Pancreas (tissue), 10 donors: ENCODE measurements around the gene LAMTOR1. TPM values are rescaled to one million over a fixed set of nuclear protein-coding genes. Genes with fewer than 3 reads are reported as not detected.

ENCODE experiments used
- ATAC-seq, 4 donors: fragments of 200-7000 bp; cut with Tn5 transposase; one replicate each; pipeline versions ENCODE4 v1.8.0 to v1.9.1; 2020; ENCODE audit warnings: mild to moderate bottlenecking in 4 of 4, moderate library complexity in 4 of 4
- DNase-seq, 6 donors: peaks; one replicate each; pipeline ENCODE4 v3.0.0-alpha.2; 2020
- FAIRE-seq: peaks from 2 replicates; lab custom pipeline; 2012; peaks lifted over from hg19 to GRCh38; lab: Jason Lieb, UNC
- H3K27ac ChIP-seq, 4 donors: fragments of 200-600 bp; sonication (generic); 1 replicate in 3 of 4; 2 replicates in 1 of 4; pipeline versions ENCODE4 v1.5.0 to v1.8.0; 2020
- H3K27me3 ChIP-seq, 4 donors: fragments of 200-600 bp; one replicate each; pipeline ENCODE4 v1.8.0; 2021
- H3K36me3 ChIP-seq, 3 donors: fragments of 200-600 bp; sonication (generic) in 1 of 3; one replicate each; pipeline versions ENCODE4 v1.5.0 to v1.8.0; 2020 to 2021
- H3K4me1 ChIP-seq, 3 donors: fragments of 200-600 bp; one replicate each; pipeline ENCODE4 v1.8.0; 2021
- H3K4me3 ChIP-seq, 4 donors: fragments of 200-600 bp; sonication (generic) in 2 of 4; one replicate each; pipeline versions ENCODE4 v1.5.0 to v1.8.0; 2020 to 2021
- H3K9me3 ChIP-seq, 4 donors: fragments of 200-600 bp; one replicate each; pipeline ENCODE4 v1.8.0; 2021
- WGBS, 2 donors: extraction: QIAGEN DNeasy Blood & Tissue Kit; methylation state at CpG; one replicate each; pipeline ENCODE4 v1.1.7; 2013; 5-methylcytosine and 5-hydroxymethylcytosine counted together
- intact Hi-C, 3 donors: fragments of 100-400 bp; cut with DNase I; formaldehyde crosslinking; loops; one replicate each; pipeline versions ENCODE4 v1.11.1 to v1.14.2; 2022
- polyA plus RNA-seq, 2 donors: library from polyadenylated mRNA; stranded (reverse); fragments of 200-250 nt; gene quantifications; one replicate each; pipeline ENCODE4 v1.2.3, GENCODE V29; 2013
- total RNA-seq, 6 donors: library from RNA; stranded (reverse); fragmentation: NEBNext Ultra II Directional in 4 of 6; extraction: Animal tissue kit (Norgen Biotek cat#: 25700) in 4 of 6; gene quantifications; one replicate each; pipeline versions ENCODE4 v1.2.1 to v1.2.4, GENCODE V29; 2021 to 2023
- TF ChIP-seq, protein P1 (sequence below), 4 donors: fragments of 200-600 bp; sonication (generic) in 3 of 4; IDR thresholded peaks; one replicate each; pipeline versions ENCODE4 v1.5.0 to v1.8.0; 2021; ENCODE audit warnings: antibody characterized with exemption in 4 of 4
- donor health status: healthy with polysubstance abuse.
- donor health status: DM: no; HTN: no; CAD: no; lungs with moderate emphysema.
- donor health status: DM: no; HTN: no; CAD: no.
- donor health status: control.
- donor health status: control.
- donor health status: Bipolar disorder and iron deficiency.
- donor health status: DM: yes; HTN: yes; CAD: no.
- donor health status: DM: no; HTN: no; CAD: no.
- donor health status: DM: no; HTN: no; CAD: no.
- donor health status: DM: yes; HTN: yes; CAD: no.

The LAMTOR1 gene
- total and polyA plus RNA-seq, 8 donors, result 24.9 to 71.8 (median 35.5) TPM

GRCh38 chr11:72080326-72081183, 22.5 kb downstream of the LAMTOR1 start, which contains the start of the genes LRRC51 and NUMA1:
LRRC51 (plus strand) TSS chr11:72080850; CDS start chr11:72089084, 8,234 bp downstream.
NUMA1 (minus strand) TSS chr11:72080542; CDS start chr11:72035943, 44,599 bp downstream.
- H3K27me3 ChIP-seq, result no peaks in the 10 kb centered on the region
- peak; percentile 94 to 99 (median 99) for DNase-seq
- intact Hi-C loops, result loop anchor here in 1 of 3 donors (10.0 kb wide), 1 partner anchor 56 kb away; no protein-coding TSS in a partner anchor
- WGBS, 2 donors, result 1% methylated on average over 60 of the region's 60 CpGs
- peak within 1 kb of the TSS; percentile 77 to 90 (median 84) for H3K27ac ChIP-seq
- peaks cover 0 to 10% (median 5%) of the 10 kb centered on the region in 3 donors for H3K4me1 ChIP-seq
- peak; percentile 92 to 97 (median 94) for ATAC-seq
- H3K9me3 ChIP-seq, result no peaks in the 10 kb centered on the region
- FAIRE-seq, result peak; percentile 96
- TF ChIP-seq, protein P1, sequence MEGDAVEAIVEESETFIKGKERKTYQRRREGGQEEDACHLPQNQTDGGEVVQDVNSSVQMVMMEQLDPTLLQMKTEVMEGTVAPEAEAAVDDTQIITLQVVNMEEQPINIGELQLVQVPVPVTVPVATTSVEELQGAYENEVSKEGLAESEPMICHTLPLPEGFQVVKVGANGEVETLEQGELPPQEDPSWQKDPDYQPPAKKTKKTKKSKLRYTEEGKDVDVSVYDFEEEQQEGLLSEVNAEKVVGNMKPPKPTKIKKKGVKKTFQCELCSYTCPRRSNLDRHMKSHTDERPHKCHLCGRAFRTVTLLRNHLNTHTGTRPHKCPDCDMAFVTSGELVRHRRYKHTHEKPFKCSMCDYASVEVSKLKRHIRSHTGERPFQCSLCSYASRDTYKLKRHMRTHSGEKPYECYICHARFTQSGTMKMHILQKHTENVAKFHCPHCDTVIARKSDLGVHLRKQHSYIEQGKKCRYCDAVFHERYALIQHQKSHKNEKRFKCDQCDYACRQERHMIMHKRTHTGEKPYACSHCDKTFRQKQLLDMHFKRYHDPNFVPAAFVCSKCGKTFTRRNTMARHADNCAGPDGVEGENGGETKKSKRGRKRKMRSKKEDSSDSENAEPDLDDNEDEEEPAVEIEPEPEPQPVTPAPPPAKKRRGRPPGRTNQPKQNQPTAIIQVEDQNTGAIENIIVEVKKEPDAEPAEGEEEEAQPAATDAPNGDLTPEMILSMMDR (IDR thresholded peaks at IDR 0.05), result no peak
- H3K36me3 ChIP-seq, result no peaks in the 10 kb centered on the region
- peak within 1 kb of the TSS; percentile 58 to 85 (median 70) for H3K4me3 ChIP-seq

DNA sequence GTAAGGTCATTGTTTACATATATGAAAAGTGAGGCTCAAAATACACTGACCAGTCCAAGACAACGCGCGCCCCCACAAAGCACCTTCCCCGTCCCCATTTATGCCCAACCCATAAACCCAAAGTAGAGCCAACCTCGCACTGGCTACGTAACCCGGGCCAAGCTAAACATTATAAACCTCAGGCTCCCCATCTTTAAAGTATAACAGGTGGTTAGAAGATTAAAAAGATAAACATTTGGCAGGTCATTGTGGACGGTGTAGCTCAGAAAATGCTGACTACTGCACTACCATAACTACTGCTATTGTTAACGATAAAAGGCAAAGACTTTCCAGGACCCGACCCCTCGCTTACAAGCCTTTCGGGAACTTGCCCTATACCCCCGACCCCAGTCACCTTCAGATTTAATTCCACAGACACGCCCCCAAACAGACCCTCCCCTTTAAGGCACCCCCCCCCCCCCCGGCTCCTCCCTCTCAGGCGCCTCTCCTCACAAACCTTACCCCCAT, 23.2 kb downstream of the LAMTOR1 start:
- Histone ChIP-seq H3K27me3 (no peaks in the 10 kb centered on the region), H3K4me3 (peak overlapping the region; percentile 58 to 85 (median 70)), H3K36me3 (no peaks in the 10 kb centered on the region), H3K4me1 (peaks cover 0 to 10% (median 5%) of the 10 kb centered on the region in 3 donors), H3K27ac (peak overlapping the region; percentile 77 to 90 (median 84)), H3K9me3 (no peaks in the 10 kb centered on the region)
- TF ChIP-seq, protein P1 (IDR thresholded peaks at IDR 0.05), result no peak
- ATAC-seq (peak; percentile 49 to 62 (median 53)), FAIRE-seq (no peak), DNase-seq (peak in 3 of 6 donors; percentile 21 to 36 (median 27))
- 1% methylated on average over 16 of the region's 16 CpGs for WGBS, 2 donors
- intact Hi-C loops, result loop anchor here in 1 of 3 donors (10.0 kb wide), 1 partner anchor 55 kb away; no protein-coding TSS in a partner anchor

DNA sequence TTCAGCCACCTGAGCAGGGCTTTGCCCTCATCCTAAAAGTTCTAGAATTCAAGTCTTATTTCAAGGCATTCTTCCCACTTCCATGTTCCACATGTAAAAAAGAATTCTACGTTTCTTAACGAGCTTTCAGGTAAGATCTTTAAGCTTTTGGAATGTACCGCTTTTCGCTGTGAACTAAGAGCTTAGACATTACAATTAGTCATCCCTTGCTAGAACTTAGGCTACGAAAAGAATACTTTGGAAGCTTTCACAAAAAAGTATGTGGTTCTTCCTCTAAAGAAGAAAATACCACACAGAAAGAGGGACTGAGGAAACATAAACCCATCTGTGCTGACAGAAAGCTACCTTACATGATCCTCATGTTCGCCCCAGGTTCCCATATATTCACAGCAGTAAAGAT, 24.6 kb downstream of the LAMTOR1 start:
- TF ChIP-seq, protein P1 (IDR thresholded peaks at IDR 0.05), result no peak
- no peaks in the 10 kb centered on the region for H3K27me3 ChIP-seq
- 48 to 57% methylated on average over 6 of the region's 6 CpGs for WGBS, 2 donors
- ATAC-seq, result no peak
- no peaks in the 10 kb centered on the region for H3K36me3 ChIP-seq
- H3K4me1 ChIP-seq, result peaks cover 0 to 10% (median 5%) of the 10 kb centered on the region in 3 donors
- no peak for FAIRE-seq
- intact Hi-C loops, result no loop called here
- H3K27ac ChIP-seq, result peak overlapping the region in 3 of 4 donors; percentile 77 to 89 (median 79)
- H3K9me3 ChIP-seq, result no peaks in the 10 kb centered on the region
- no peak for DNase-seq
- H3K4me3 ChIP-seq, result no peak overlapping the region

DNA sequence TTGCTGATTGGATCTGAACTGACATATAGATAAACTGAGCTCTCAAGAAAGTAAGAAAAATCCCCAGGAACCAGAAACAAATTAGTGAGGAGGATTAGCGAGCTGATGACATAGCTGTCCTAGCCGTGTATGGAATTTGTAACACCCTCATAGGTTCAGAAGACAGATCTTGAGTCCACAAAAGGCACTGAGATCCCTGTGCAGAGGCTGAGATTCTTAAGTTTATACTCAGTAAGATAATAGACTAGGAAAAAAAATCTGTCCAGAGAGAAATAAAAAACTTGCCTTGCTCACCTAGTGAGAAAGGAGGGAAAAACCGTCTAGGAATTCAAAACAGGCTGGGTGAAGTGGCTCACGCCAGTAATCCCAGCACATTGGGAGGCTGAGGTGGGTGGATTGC, 27.3 kb downstream of the LAMTOR1 start:
- Histone ChIP-seq H3K27me3 (no peaks in the 10 kb centered on the region), H3K27ac (no peak overlapping the region), H3K9me3 (no peaks in the 10 kb centered on the region), H3K4me3 (no peak overlapping the region), H3K4me1 (peaks cover 0 to 3% (median 0%) of the 10 kb centered on the region in 3 donors), H3K36me3 (no peaks in the 10 kb centered on the region)
- WGBS, 2 donors, result 89 to 95% methylated on average over 4 of the region's 4 CpGs
- FAIRE-seq (no peak), DNase-seq (no peak), ATAC-seq (no peak)
- intact Hi-C loops, result no loop called here
- TF ChIP-seq, protein P1 (IDR thresholded peaks at IDR 0.05), result no peak
